GM23248 (cell line): ENCODE results near the gene AGAP1.

ENCODE experiments used
- EZH2 ChIP-seq: fragments of 200-600 bp; sonication (generic); IDR thresholded peaks from 2 replicates; pipeline ENCODE4 v1.6.1; 2018; ENCODE audit warnings: antibody characterized with exemption, mild to moderate bottlenecking; ENCODE audit not compliant: insufficient read depth, poor library complexity, severe bottlenecking
- EZH2phosphoT487 ChIP-seq: fragments of 200-600 bp; sonication (generic); IDR thresholded peaks from 2 replicates; pipeline ENCODE4 v1.6.1; 2018; ENCODE audit warnings: antibody characterized with exemption, moderate library complexity, mild to moderate bottlenecking, low read depth; ENCODE audit not compliant: insufficient read depth

DNA sequence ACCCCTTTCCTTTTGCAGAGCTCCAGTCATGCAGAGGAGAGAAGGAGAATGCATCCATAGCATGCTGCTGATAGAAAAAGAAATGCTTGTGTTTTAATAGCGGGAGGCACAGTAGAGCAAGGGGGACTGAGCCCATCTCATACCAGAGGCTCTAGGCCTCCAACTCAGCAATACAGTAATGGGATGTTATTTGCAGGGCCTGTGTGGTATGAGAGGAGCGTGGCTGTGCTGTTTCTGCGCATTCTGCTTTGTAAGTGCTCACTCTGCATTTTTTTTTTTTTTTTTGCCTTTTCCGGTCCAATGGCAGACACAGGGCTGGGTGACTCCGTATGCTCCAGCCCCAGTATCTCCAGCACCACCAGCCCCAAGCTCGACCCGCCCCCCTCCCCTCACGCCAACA is 474.3 kb downstream of the AGAP1 start:
- TF ChIP-seq EZH2 (no peak), EZH2phosphoT487 (no peak)
